K562 (cell line): Measurements from ENCODE around the gene FRMD7. TPM values are rescaled to one million over a fixed set of nuclear protein-coding genes. Genes with fewer than 3 reads are reported as not detected.

Experiments
- ATAC-seq: fragments of 200-7000 bp; cut with Tn5 transposase; 3 replicates; pipeline ENCODE4 v1.9.1; 2020; ENCODE audit warnings: moderate library complexity
- BruUV-seq: library from RNA; stranded (reverse); fragments of 400-500 nt; replicated peaks from 2 replicates; lab custom pipeline; 2021; lab: Mats Ljungman, UMichigan
- CTCF ChIA-PET: fragments of 300-600 bp; formaldehyde crosslinking; extraction: SDS; loops from one replicate; lab custom pipeline; 2021; ENCODE audit warnings: low intra/inter-chr PET ratio; lab: Yijun Ruan, JAX
- POLR2A ChIA-PET: fragments of 300-600, 350-650 bp; sonication (Branson Sonifier 250); formaldehyde crosslinking; extraction: SDS; loops from one replicate; lab custom pipeline; 2021; ENCODE audit warnings: antibody characterized with exemption, inconsistent platforms; lab: Yijun Ruan, JAX
- DNase-seq, 4 experiments: peaks; one replicate each; pipeline versions ENCODE4 v3.0.0 to v3.0.0-alpha.2; 2011 to 2018; ENCODE audit warnings: low spot score in 3 of 4, mixed read lengths in 3 of 4; ENCODE audit errors: extremely low read depth in 1 of 4
- FAIRE-seq: peaks from 2 replicates; lab custom pipeline; 2011; peaks lifted over from hg19 to GRCh38; lab: Jason Lieb, UNC
- H2AFZ ChIP-seq: 2 replicates; pipeline ENCODE4 v1.6.0; 2011; ENCODE audit warnings: low read depth, low read length, control low read depth, inconsistent platforms
- H3K27ac ChIP-seq: fragments of 200-600 bp; 3 replicates; pipeline ENCODE4 v1.8.0; 2011; ENCODE audit warnings: low read depth, mild to moderate bottlenecking, control low read depth, inconsistent platforms, low read length, moderate library complexity, mixed read lengths; ENCODE audit errors: extremely low read depth
- H3K27me3 ChIP-seq, 2 experiments: fragments of 300-600 bp in 1 of 2; 2 replicates in 1 of 2; 3 replicates in 1 of 2; pipeline versions ENCODE4 v1.6.0 to v1.8.0; 2011; ENCODE audit warnings: inconsistent platforms in 2 of 2, low read length in 2 of 2, mild to moderate bottlenecking in 1 of 2, mixed read lengths in 1 of 2, moderate library complexity in 1 of 2; ENCODE audit not compliant: control insufficient read depth in 2 of 2, insufficient read depth in 2 of 2
- H3K36me3 ChIP-seq: fragments of 300-600 bp; 3 replicates; pipeline ENCODE4 v1.8.0; 2011; ENCODE audit warnings: mild to moderate bottlenecking, low read length, inconsistent platforms; ENCODE audit not compliant: control insufficient read depth, insufficient read depth
- H3K4me1 ChIP-seq, 2 experiments: fragments of 200-600 bp in 1 of 2; replicated peaks in 1 of 2; 2 replicates in 1 of 2; 3 replicates in 1 of 2; pipeline versions ENCODE4 v1.5.1 to v1.8.0; 2011; ENCODE audit warnings: inconsistent platforms in 2 of 2, low read length in 2 of 2, mild to moderate bottlenecking in 1 of 2, mixed read lengths in 1 of 2, moderate library complexity in 1 of 2; ENCODE audit not compliant: control insufficient read depth in 2 of 2, insufficient read depth in 2 of 2
- H3K4me2 ChIP-seq: 2 replicates; pipeline ENCODE4 v1.6.1; 2011; ENCODE audit warnings: low read length, control low read depth, inconsistent platforms, mixed read lengths; ENCODE audit not compliant: insufficient read depth
- H3K4me3 ChIP-seq: fragments of 200-600 bp; sonication (generic), shearing (Covaris generic); 2 replicates; pipeline ENCODE4 v1.5.1; 2016; ENCODE audit warnings: control low read depth, inconsistent platforms
- H3K79me2 ChIP-seq: fragments of 200-600 bp; 3 replicates; pipeline ENCODE4 v1.8.0; 2011; ENCODE audit warnings: low read length, inconsistent platforms; ENCODE audit not compliant: control insufficient read depth, insufficient read depth
- H3K9ac ChIP-seq, 2 experiments: 2 replicates each; pipeline versions ENCODE4 v1.6.0 to v1.6.1; 2011; ENCODE audit warnings: low read depth in 2 of 2, low read length in 2 of 2, control low read depth in 1 of 2, inconsistent platforms in 1 of 2, mild to moderate bottlenecking in 1 of 2, mixed read lengths in 1 of 2; ENCODE audit not compliant: insufficient read depth in 1 of 2
- H3K9me1 ChIP-seq: one replicate; pipeline ENCODE4 v1.6.0; 2011; ENCODE audit warnings: inconsistent platforms, mild to moderate bottlenecking, low read length, moderate library complexity; ENCODE audit not compliant: control insufficient read depth, insufficient read depth
- H3K9me3 ChIP-seq: replicated peaks from 2 replicates; pipeline ENCODE4 v1.5.1; 2011; ENCODE audit warnings: low read depth, low read length, inconsistent platforms; ENCODE audit not compliant: control insufficient read depth, insufficient read depth
- H4K20me1 ChIP-seq: replicated peaks from 2 replicates; pipeline ENCODE4 v1.6.1; 2011; ENCODE audit warnings: low read length, inconsistent platforms, mixed read lengths; ENCODE audit not compliant: control insufficient read depth, insufficient read depth
- DEAF1 ChIP-seq: fragments of 450-650 bp; formaldehyde crosslinking; IDR thresholded peaks from 2 replicates; pipeline ENCODE4 v1.4.0; 2020; ENCODE audit warnings: mild to moderate bottlenecking, moderate library complexity
- RAD21 ChIP-seq, 2 experiments: fragments of 250-450 bp in 1 of 2; fragments of 450-650 bp in 1 of 2; sonication (Bioruptor Pico) in 1 of 2; formaldehyde crosslinking in 1 of 2; IDR thresholded peaks in 1 of 2; conservative IDR thresholded peaks in 1 of 2; 2 replicates each; pipeline versions ENCODE4 v1.4.0 to v1.8.0; 2020 to 2022; ENCODE audit warnings: mild to moderate bottlenecking in 2 of 2, moderate library complexity in 1 of 2
- ZNF699 ChIP-seq: fragments of 250-450 bp; sonication (Bioruptor Pico); IDR thresholded peaks from 2 replicates; pipeline ENCODE4 v1.8.0; 2021; ENCODE audit warnings: mild to moderate bottlenecking, moderate library complexity; ENCODE audit not compliant: insufficient replicate concordance
- WGBS: fragments of 100-300 bp; shearing (Covaris generic); methylation state at CpG from one replicate; pipeline ENCODE4 v1.1.6; 2016; ENCODE audit warnings: low coverage, mixed read lengths; ENCODE audit not compliant: insufficient coverage; ENCODE audit errors: missing lambda C conversion rate; 5-methylcytosine and 5-hydroxymethylcytosine counted together
- in situ Hi-C: fragments of 300-500 bp; cut with MboI; formaldehyde crosslinking; loops from 4 replicates; pipeline ENCODE4 v1.15.0; 2018; ENCODE audit warnings: inconsistent platforms, mixed read lengths
- intact Hi-C: fragments of 100-400 bp; cut with micrococcal nuclease; formaldehyde crosslinking; loops from 2 replicates; pipeline ENCODE4 v1.14.2; 2022
- polyA plus RNA-seq, 8 experiments: library from polyadenylated mRNA; depleted of rRNA in 4 of 8; stranded (reverse) in 5 of 8; unstranded in 3 of 8; fragments of >200 nt; fragmentation: Nextera tagmentation in 2 of 8; fragmentation: Illumina TruSeq in 1 of 8; extraction: Ambion mirVana in 2 of 8; extraction: Trizol in 1 of 8; gene quantifications; 2 replicates each; pipeline versions ENCODE4 v1.2.1 to v1.2.3, GENCODE V29; 2011 to 2014; ENCODE audit warnings: inconsistent platforms in 1 of 8, missing spikeins in 1 of 8
- total RNA-seq, 7 experiments: library from RNA; depleted of rRNA in 6 of 7; stranded (reverse); fragments of >200 nt in 6 of 7; fragmentation: Illumina TruSeq in 2 of 7; extraction: Trizol in 2 of 7; gene quantifications; 2 replicates each; pipeline versions ENCODE4 v1.2.1 to v1.2.3, GENCODE V29; 2011 to 2021; ENCODE audit warnings: low replicate concordance in 1 of 7
- TF ChIP-seq, protein P1 (sequence below), 2 experiments: fragments of 450-650 bp; formaldehyde crosslinking in 1 of 2; IDR thresholded peaks; 2 replicates each; pipeline versions ENCODE4 v1.4.0 to v1.6.1; 2014 to 2020; ENCODE audit warnings: mild to moderate bottlenecking in 2 of 2, borderline replicate concordance in 1 of 2, low read depth in 1 of 2
- TF ChIP-seq, protein P2 (sequence below), 3 experiments: IDR thresholded peaks in 2 of 3; conservative IDR thresholded peaks in 1 of 3; 2 replicates each; pipeline ENCODE4 v1.5.1; 2011 to 2012; ENCODE audit warnings: low read length in 3 of 3, mild to moderate bottlenecking in 3 of 3, control low read depth in 2 of 3, improper control_type of control experiment in 1 of 3, inconsistent platforms in 1 of 3, low read depth in 1 of 3, mixed read lengths in 1 of 3, moderate library complexity in 1 of 3; ENCODE audit not compliant: insufficient read depth in 2 of 3

FRMD7 gene
- total and polyA plus RNA-seq, 9 of the 15 experiments (the other 6 are each of a cell fraction or from before 2014, with no cell fraction given): 0.06 to 0.09 TPM; not detected in 7

DNA sequence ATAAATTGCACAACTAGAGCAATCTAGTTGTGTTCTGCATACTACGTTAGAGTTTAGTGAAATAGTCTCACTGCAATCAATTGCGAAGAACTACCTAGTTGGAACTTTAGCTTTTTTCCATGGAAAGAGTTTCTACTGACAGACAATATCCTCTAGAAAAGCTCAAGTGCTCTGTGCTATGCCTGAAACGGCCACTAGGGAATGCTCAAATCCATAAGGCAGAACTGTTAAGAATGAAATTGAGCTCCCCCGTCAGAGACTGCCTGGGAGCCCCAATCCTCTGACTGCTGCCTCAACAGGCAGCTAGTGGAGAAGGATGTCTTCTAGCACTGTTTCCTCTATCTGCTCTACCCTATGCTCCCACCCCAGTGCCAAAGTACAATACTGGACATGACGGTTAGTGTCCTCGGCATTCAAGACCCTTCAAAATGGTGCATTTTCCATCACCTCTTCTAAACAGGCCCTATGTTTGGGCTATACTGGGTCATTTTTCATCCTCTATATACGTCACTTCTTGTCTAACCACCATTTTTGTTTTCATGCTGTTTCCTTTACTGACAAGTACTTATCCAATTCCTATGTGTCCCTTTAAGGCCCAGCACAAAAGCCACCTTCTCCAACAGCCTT lies 35.3 kb downstream of the FRMD7 start:
- Histone ChIP-seq H3K4me3 (no peak overlapping the region), H3K4me2 (no peak overlapping the region), H3K9me3 (no peaks in the 10 kb centered on the region), H3K4me1 (no peaks in the 10 kb centered on the region), H4K20me1 (no peaks in the 10 kb centered on the region), H3K79me2 (no peaks in the 10 kb centered on the region), H3K9ac (no peak overlapping the region), H2AFZ (peak overlapping the region; percentile 3; the same call in 1 of the 2 replicates), H3K27ac (no peak overlapping the region), H3K36me3 (no peaks in the 10 kb centered on the region), H3K27me3 (no peaks in the 10 kb centered on the region; a peak in 1 of 5 replicates), H3K9me1 (no peaks in the 10 kb centered on the region)
- peak; percentile 40; the same call in 1 of the 2 replicates for TF ChIP-seq DEAF1
- no peak for TF ChIP-seq ZNF699 (CRISPR knock-in tag)
- peak; percentile 50 to 71 for TF ChIP-seq RAD21 (CRISPR knock-in tag; conservative IDR thresholded peaks at IDR 0.05 in 1 of 2, IDR thresholded peaks at IDR 0.05 in 1 of 2)
- TF ChIP-seq, protein P1, sequence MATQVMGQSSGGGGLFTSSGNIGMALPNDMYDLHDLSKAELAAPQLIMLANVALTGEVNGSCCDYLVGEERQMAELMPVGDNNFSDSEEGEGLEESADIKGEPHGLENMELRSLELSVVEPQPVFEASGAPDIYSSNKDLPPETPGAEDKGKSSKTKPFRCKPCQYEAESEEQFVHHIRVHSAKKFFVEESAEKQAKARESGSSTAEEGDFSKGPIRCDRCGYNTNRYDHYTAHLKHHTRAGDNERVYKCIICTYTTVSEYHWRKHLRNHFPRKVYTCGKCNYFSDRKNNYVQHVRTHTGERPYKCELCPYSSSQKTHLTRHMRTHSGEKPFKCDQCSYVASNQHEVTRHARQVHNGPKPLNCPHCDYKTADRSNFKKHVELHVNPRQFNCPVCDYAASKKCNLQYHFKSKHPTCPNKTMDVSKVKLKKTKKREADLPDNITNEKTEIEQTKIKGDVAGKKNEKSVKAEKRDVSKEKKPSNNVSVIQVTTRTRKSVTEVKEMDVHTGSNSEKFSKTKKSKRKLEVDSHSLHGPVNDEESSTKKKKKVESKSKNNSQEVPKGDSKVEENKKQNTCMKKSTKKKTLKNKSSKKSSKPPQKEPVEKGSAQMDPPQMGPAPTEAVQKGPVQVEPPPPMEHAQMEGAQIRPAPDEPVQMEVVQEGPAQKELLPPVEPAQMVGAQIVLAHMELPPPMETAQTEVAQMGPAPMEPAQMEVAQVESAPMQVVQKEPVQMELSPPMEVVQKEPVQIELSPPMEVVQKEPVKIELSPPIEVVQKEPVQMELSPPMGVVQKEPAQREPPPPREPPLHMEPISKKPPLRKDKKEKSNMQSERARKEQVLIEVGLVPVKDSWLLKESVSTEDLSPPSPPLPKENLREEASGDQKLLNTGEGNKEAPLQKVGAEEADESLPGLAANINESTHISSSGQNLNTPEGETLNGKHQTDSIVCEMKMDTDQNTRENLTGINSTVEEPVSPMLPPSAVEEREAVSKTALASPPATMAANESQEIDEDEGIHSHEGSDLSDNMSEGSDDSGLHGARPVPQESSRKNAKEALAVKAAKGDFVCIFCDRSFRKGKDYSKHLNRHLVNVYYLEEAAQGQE (IDR thresholded peaks at IDR 0.05; ENCODE audit: borderline replicate concordance): peak; percentile 31; the same call in 1 of the 2 replicates
- TF ChIP-seq, protein P1 (CRISPR knock-in tag; IDR thresholded peaks at IDR 0.05; ENCODE audit: low read depth): no peak
- TF ChIP-seq, protein P2, sequence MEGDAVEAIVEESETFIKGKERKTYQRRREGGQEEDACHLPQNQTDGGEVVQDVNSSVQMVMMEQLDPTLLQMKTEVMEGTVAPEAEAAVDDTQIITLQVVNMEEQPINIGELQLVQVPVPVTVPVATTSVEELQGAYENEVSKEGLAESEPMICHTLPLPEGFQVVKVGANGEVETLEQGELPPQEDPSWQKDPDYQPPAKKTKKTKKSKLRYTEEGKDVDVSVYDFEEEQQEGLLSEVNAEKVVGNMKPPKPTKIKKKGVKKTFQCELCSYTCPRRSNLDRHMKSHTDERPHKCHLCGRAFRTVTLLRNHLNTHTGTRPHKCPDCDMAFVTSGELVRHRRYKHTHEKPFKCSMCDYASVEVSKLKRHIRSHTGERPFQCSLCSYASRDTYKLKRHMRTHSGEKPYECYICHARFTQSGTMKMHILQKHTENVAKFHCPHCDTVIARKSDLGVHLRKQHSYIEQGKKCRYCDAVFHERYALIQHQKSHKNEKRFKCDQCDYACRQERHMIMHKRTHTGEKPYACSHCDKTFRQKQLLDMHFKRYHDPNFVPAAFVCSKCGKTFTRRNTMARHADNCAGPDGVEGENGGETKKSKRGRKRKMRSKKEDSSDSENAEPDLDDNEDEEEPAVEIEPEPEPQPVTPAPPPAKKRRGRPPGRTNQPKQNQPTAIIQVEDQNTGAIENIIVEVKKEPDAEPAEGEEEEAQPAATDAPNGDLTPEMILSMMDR (IDR thresholded peaks at IDR 0.05 in 2 of 3, conservative IDR thresholded peaks at IDR 0.05 in 1 of 3; ENCODE audit: insufficient read depth in 2 of 3, low read depth in 1 of 3, low read length in 3 of 3): peak; percentile 70 to 87 (median 80)
- in situ Hi-C loops (loop anchor here (25.0 kb wide), 1 partner anchor 520 kb away; no protein-coding TSS in a partner anchor), intact Hi-C loops (loop anchor here (1.0 to 5.0 kb wide), 3 partner anchors 127 to 522 kb away; partner anchors contain the start of gene RAP2C)
- FAIRE-seq (peak; percentile 76), ATAC-seq (peak; percentile 96), DNase-seq (peak; percentile 53 to 77 (median 55))
- 26% methylated on average over 7 of the region's 7 CpGs for WGBS
- BruUV-seq: no TSS peak
- ChIA-PET POLR2A (interaction anchor here (0.8 kb wide), 1 partner anchor 9 kb away, joined by 3 read pairs; no protein-coding TSS in a partner anchor), CTCF (no interaction called here)
